ENCODE results near the gene CHEK1. TPM values are rescaled to one million over a fixed set of nuclear protein-coding genes. Genes with fewer than 3 reads are reported as not detected.

CHEK1 gene
- total and polyA plus RNA-seq, 2 of the 8 experiments (the other 6 are each of a cell fraction or from before 2014, with no cell fraction given): 37.7 to 133 TPM

DNA sequence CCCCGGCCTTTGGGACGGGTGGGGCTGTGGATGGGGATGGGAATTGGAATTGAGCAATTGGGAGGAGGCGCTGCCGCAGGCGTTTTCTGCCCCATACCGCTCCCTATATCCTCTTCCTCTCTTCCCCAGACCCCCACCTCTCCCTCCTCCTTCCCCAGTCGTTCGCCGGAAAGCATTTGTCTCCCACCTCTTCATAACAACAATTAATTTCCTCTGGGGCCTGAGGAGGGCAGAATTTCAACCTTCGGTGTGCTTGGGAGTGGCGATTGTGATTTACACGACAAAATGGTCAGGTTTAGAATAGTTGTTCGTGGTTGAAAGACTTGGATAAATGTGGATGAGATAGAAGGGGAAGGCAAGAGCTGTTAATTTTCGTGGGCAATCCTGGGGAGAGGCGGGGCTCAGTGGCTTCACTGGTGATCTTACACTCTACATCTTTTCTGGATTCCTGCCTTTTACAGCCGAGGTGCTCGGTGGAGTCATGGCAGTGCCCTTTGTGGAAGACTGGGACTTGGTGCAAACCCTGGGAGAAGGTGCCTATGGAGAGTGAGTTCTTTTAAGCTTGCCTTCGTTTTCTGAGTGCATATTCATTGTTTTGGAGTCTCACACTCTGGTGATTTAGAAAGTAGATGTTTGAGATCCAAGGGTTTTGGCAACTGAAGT lies 1.5 kb downstream of the CHEK1 start:
- Histone ChIP-seq H3K18ac (ENCODE audit: extremely low read depth, low read length) (no peak overlapping the region; the same call in 1 of the 2 replicates), H3K9me3 (ENCODE audit: insufficient read depth in 2 of 2, low read depth in 1 of 2, low read length in 1 of 2) (no peaks in the 10 kb centered on the region), H3K9ac (replicated peaks in 1 of 4; ENCODE audit: extremely low read depth in 1 of 4, low read depth in 3 of 4, low read length in 3 of 4) (peak overlapping the region; percentile 92 to 99 (median 96)), H3K79me1 (ENCODE audit: low read depth, low read length) (no peaks in the 10 kb centered on the region; the same call in 1 of the 2 replicates), H3K4me3 (ENCODE audit: extremely low read depth in 1 of 4, insufficient read depth in 2 of 4, low read depth in 3 of 4, low read length in 4 of 4) (peak overlapping the region; percentile 82 to 97 (median 92)), H3K36me3 (ENCODE audit: control insufficient read depth in 2 of 4, insufficient read depth in 4 of 4, low read length in 3 of 4) (peaks cover 0 to 48% (median 20%) of the 10 kb centered on the region in 4 experiments; a peak in 6 of 8 replicates), H2BK12ac (ENCODE audit: low read depth, low read length) (no peak overlapping the region; the same call in 1 of the 2 replicates), H3K79me2 (ENCODE audit: control insufficient read depth in 1 of 2, insufficient read depth in 2 of 2, low read length in 2 of 2) (peaks cover 8 to 38% of the 10 kb centered on the region in 2 experiments; a peak in 3 of 4 replicates), H2AFZ (ENCODE audit: low read length) (no peak overlapping the region), H2BK15ac (ENCODE audit: low read length) (no peak overlapping the region), H3K56ac (replicated peaks; ENCODE audit: insufficient read length, low read depth, low read length) (peak overlapping the region; percentile 91), H4K8ac (ENCODE audit: extremely low read depth, insufficient read depth, low read length) (peak overlapping the region; percentile 98), H3K23ac (ENCODE audit: insufficient read length) (no peak overlapping the region), H3K14ac (ENCODE audit: insufficient read length) (no peak overlapping the region), H2BK5ac (ENCODE audit: low read depth, low read length) (peak overlapping the region; percentile 94), H3K4me1 (replicated peaks in 1 of 4; ENCODE audit: control insufficient read depth in 3 of 4, insufficient read depth in 4 of 4, low read length in 3 of 4) (peaks cover 0 to 5% (median 2%) of the 10 kb centered on the region in 4 experiments; a peak in 3 of 7 replicates), H3K27ac (ENCODE audit: low read depth, low read length) (peak overlapping the region; percentile 98), H4K5ac (ENCODE audit: insufficient read length, low read depth, low read length) (peak overlapping the region; percentile 55), H3K23me2 (ENCODE audit: low read depth, low read length) (peaks cover 4% of the 10 kb centered on the region), H3K4ac (replicated peaks; ENCODE audit: insufficient read length, low read depth, low read length) (peak overlapping the region; percentile 1), H3K27me3 (replicated peaks in 1 of 4; ENCODE audit: control insufficient read depth in 3 of 4, extremely low read depth in 1 of 4, insufficient read depth in 3 of 4, low read length in 3 of 4) (no peaks in the 10 kb centered on the region), H3K4me2 (ENCODE audit: insufficient read depth in 1 of 2, low read depth in 2 of 2, low read length in 2 of 2) (peak overlapping the region; percentile 75 to 86), H2BK120ac (replicated peaks; ENCODE audit: low read depth, low read length) (no peak overlapping the region), H2AK5ac (ENCODE audit: low read depth, low read length) (no peak overlapping the region), H4K20me1 (replicated peaks in 1 of 2; ENCODE audit: control insufficient read depth in 1 of 2, insufficient read depth in 2 of 2, low read length in 2 of 2) (no peaks in the 10 kb centered on the region), H2BK20ac (ENCODE audit: low read length) (no peak overlapping the region), H4K91ac (replicated peaks; ENCODE audit: insufficient read length, low read length) (peak overlapping the region; percentile 48)
- peak; percentile 65 for FAIRE-seq
- POLR2A ChIA-PET (ENCODE audit: partially characterized antibody): interaction anchor here (0.7 to 4.0 kb wide), 22 partner anchors 8 to 584 kb away, joined by 3 to 49 read pairs (median 4); partner anchors contain the start of genes EI24, FEZ1, HYLS1 and PUS3
- CTCF ChIA-PET (ENCODE audit: partially characterized antibody): interaction anchor here (0.6 to 1.4 kb wide), 6 partner anchors 8 to 362 kb away, joined by 3 to 4 read pairs (median 3); no protein-coding TSS in a partner anchor
- WGBS, 2 experiments (ENCODE audit: extremely low coverage in 1 of 2, insufficient coverage in 1 of 2, insufficient read length in 1 of 2, insufficient replicate concordance in 2 of 2, low coverage in 1 of 2, low lambda C conversion rate in 2 of 2, missing lambda C conversion rate in 1 of 2): 1% methylated on average over 14 of the region's 18 CpGs; no CpG with 5 or more reads in 1 of the 2 experiments
- DNase-seq (ENCODE audit: low read depth in 1 of 2, low spot score in 2 of 2): peak in 1 of 2 experiments; percentile 82
- TF ChIP-seq SAP30 (IDR thresholded peaks at IDR 0.05; ENCODE audit: insufficient read depth, insufficient replicate concordance, low read length): peak; percentile 18
- peak; percentile 93 for TF ChIP-seq CEBPB (IDR thresholded peaks at IDR 0.05; ENCODE audit: low read depth, low read length)
- TF ChIP-seq HDAC2 (IDR thresholded peaks at IDR 0.05; ENCODE audit: borderline replicate concordance in 1 of 2, low read depth in 2 of 2, low read length in 2 of 2): no peak
- TF ChIP-seq, protein P1, sequence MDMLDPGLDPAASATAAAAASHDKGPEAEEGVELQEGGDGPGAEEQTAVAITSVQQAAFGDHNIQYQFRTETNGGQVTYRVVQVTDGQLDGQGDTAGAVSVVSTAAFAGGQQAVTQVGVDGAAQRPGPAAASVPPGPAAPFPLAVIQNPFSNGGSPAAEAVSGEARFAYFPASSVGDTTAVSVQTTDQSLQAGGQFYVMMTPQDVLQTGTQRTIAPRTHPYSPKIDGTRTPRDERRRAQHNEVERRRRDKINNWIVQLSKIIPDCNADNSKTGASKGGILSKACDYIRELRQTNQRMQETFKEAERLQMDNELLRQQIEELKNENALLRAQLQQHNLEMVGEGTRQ (IDR thresholded peaks at IDR 0.05; ENCODE audit: low read length): no peak
- 0 out of 4 replicates have a peak, but pooled peaks of 1 of the 2 experiments have one; percentile 4 for TF ChIP-seq SIN3A (conservative IDR thresholded peaks at IDR 0.05 in 1 of 2, IDR thresholded peaks at IDR 0.05 in 1 of 2; ENCODE audit: low read depth in 1 of 2, low read length in 2 of 2)
- TF ChIP-seq KDM5A (IDR thresholded peaks at IDR 0.05; ENCODE audit: low read length): no peak
- TF ChIP-seq CBX5 (IDR thresholded peaks at IDR 0.05; ENCODE audit: low read depth, low read length): no peak
- TF ChIP-seq POLR2A (IDR thresholded peaks at IDR 0.05; ENCODE audit: control extremely low read depth in 1 of 2, low read depth in 2 of 2, low read length in 2 of 2): peak in 1 of 2 experiments; percentile 90; a peak in 2 of 3 replicates
